Uterus (tissue), 2 donors: Measurements from ENCODE around the gene CNMD.

Source experiments
- POLR2A ChIP-seq, 2 donors: fragments of 450-650 bp; IDR thresholded peaks; one replicate each; pipeline ENCODE4 v1.6.1; 2016; ENCODE audit warnings: antibody characterized with exemption in 2 of 2, mild to moderate bottlenecking in 1 of 2, moderate library complexity in 1 of 2
- TF ChIP-seq, protein P1 (sequence below), 4 experiments: fragments of 200-600 bp in 2 of 4; fragments of 450-650 bp in 2 of 4; sonication (generic) in 2 of 4; IDR thresholded peaks; one replicate each; pipeline ENCODE4 v1.5.1; 2016 to 2019; ENCODE audit warnings: antibody characterized with exemption in 4 of 4, mild to moderate bottlenecking in 2 of 4, moderate library complexity in 1 of 4

DNA sequence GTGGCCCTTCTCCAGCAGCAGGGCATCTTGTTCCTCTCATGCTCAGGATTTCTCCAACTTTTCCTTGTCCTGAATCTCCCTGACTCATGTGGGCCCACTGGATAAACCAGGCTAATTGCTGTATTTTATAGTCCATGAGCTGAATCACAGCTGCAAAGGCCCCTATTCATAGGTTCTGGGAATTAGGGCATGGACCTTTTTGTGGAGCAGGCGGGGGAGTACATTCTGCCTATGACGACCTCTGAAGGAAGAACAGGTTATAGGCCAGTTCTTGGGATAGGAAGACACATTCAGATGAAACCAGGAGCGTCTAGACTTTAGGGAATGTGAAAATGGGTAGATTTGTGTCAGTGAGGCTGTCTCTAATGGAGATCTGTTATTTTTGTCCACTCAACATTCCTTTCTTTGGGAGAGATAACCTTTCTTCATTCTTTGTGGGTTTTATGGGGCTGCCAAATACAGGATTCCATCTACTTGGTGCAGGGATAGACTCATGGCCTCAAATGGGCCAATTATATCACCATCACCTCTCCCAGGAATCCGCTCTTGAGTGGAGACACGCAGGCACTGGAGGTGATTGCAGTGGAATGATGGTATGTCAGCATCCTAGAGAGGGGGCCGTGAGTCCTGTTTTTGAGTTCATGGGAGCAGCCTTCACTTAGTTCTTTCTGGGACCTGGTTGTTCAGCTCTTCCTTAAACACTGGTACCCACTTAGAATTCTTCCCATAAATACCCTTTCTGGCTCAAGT, 45.1 kb upstream of the CNMD start:
- TF ChIP-seq, protein P1, sequence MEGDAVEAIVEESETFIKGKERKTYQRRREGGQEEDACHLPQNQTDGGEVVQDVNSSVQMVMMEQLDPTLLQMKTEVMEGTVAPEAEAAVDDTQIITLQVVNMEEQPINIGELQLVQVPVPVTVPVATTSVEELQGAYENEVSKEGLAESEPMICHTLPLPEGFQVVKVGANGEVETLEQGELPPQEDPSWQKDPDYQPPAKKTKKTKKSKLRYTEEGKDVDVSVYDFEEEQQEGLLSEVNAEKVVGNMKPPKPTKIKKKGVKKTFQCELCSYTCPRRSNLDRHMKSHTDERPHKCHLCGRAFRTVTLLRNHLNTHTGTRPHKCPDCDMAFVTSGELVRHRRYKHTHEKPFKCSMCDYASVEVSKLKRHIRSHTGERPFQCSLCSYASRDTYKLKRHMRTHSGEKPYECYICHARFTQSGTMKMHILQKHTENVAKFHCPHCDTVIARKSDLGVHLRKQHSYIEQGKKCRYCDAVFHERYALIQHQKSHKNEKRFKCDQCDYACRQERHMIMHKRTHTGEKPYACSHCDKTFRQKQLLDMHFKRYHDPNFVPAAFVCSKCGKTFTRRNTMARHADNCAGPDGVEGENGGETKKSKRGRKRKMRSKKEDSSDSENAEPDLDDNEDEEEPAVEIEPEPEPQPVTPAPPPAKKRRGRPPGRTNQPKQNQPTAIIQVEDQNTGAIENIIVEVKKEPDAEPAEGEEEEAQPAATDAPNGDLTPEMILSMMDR (IDR thresholded peaks at IDR 0.05), result no peak
- no peak for TF ChIP-seq POLR2A (IDR thresholded peaks at IDR 0.05)
